ENCODE data around the gene PSMC3.

DNA sequence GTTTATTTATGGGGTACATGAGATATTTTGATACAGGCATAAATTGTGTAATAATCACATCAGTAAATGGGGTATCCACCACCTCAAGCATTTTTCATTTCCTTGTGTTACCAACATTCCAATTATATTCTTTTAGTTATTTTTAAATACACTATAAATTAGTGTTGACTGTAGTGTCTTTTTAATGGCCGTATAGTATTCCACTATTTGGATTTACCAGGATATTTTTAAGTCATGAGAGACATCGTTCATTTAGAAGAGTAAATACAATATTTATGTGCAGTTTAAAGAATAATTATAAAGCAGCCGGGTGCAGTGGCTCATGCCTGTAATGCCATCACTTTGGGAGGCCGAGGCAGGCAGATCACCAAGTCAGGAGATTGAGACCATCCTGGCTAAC, 41.7 kb downstream of the PSMC3 start:
- TF ChIP-seq TCF12 (IDR thresholded peaks at IDR 0.05; ENCODE audit: low read depth) (no peak), RAD21 (IDR thresholded peaks at IDR 0.05; ENCODE audit: low read depth) (no peak), FOXM1 (IDR thresholded peaks at IDR 0.05; ENCODE audit: borderline replicate concordance, low read depth) (no peak), CEBPB (IDR thresholded peaks at IDR 0.05) (no peak), ZBTB7A (IDR thresholded peaks at IDR 0.05; ENCODE audit: low read depth) (no peak), EP300 (IDR thresholded peaks at IDR 0.05; ENCODE audit: borderline replicate concordance) (no peak), EGR1 (IDR thresholded peaks at IDR 0.05) (no peak), CREB1 (IDR thresholded peaks at IDR 0.05; ENCODE audit: low read depth) (no peak), TAF1 (IDR thresholded peaks at IDR 0.05; ENCODE audit: low read depth) (no peak), YY1 (IDR thresholded peaks at IDR 0.05; ENCODE audit: low read depth) (no peak), TEAD4 (IDR thresholded peaks at IDR 0.05) (no peak)
- TF ChIP-seq, protein P1, sequence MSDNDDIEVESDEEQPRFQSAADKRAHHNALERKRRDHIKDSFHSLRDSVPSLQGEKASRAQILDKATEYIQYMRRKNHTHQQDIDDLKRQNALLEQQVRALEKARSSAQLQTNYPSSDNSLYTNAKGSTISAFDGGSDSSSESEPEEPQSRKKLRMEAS (IDR thresholded peaks at IDR 0.05), result no peak
- TF ChIP-seq, protein P2, sequence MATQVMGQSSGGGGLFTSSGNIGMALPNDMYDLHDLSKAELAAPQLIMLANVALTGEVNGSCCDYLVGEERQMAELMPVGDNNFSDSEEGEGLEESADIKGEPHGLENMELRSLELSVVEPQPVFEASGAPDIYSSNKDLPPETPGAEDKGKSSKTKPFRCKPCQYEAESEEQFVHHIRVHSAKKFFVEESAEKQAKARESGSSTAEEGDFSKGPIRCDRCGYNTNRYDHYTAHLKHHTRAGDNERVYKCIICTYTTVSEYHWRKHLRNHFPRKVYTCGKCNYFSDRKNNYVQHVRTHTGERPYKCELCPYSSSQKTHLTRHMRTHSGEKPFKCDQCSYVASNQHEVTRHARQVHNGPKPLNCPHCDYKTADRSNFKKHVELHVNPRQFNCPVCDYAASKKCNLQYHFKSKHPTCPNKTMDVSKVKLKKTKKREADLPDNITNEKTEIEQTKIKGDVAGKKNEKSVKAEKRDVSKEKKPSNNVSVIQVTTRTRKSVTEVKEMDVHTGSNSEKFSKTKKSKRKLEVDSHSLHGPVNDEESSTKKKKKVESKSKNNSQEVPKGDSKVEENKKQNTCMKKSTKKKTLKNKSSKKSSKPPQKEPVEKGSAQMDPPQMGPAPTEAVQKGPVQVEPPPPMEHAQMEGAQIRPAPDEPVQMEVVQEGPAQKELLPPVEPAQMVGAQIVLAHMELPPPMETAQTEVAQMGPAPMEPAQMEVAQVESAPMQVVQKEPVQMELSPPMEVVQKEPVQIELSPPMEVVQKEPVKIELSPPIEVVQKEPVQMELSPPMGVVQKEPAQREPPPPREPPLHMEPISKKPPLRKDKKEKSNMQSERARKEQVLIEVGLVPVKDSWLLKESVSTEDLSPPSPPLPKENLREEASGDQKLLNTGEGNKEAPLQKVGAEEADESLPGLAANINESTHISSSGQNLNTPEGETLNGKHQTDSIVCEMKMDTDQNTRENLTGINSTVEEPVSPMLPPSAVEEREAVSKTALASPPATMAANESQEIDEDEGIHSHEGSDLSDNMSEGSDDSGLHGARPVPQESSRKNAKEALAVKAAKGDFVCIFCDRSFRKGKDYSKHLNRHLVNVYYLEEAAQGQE (IDR thresholded peaks at IDR 0.05; ENCODE audit: low read depth), result no peak
- TF ChIP-seq, protein P3, sequence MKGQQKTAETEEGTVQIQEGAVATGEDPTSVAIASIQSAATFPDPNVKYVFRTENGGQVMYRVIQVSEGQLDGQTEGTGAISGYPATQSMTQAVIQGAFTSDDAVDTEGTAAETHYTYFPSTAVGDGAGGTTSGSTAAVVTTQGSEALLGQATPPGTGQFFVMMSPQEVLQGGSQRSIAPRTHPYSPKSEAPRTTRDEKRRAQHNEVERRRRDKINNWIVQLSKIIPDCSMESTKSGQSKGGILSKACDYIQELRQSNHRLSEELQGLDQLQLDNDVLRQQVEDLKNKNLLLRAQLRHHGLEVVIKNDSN (IDR thresholded peaks at IDR 0.05), result no peak

Measured in Ishikawa (cell line).